EH (cell line): ENCODE data around the gene TAF8.

Source experiments
- DNase-seq: peaks from one replicate; pipeline ENCODE4 v3.0.0-alpha.2; 2015; ENCODE audit warnings: low read depth

TAF8 gene

DNA sequence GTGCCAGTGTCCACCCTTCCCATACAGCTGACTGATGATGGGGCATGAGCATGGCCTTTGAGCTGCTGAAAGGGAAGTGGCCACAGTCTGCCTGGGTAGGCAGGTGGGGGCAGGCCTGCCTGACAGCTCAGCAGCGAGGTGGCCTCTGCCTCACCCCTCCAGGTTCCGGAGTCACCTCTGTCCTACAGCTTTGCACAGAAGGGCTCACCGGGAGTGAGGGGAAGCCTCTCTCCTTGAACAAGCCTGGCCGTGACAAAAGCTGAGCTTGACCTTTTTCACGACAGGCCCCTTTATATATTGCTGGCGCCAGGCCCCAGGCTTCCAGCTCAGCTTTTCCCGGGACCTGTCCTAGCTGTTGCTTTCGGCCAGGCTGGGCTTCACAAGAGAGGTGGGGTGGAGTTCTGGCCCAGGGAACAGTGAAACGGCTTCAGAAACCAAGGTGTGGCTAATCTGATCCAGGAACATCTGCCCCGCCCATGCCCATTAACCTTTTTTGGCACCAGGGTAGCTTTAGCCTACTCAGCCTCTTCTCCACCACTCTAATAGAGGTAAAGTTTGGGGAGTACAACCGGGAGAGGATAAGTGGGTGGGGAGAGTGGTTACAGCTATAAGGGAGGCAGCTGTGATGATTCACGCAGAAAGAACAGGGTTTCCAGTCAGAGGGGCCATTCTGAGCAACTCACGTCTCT is 49.2 kb downstream of the TAF8 start:
- DNase-seq, result peak; percentile 46

DNA sequence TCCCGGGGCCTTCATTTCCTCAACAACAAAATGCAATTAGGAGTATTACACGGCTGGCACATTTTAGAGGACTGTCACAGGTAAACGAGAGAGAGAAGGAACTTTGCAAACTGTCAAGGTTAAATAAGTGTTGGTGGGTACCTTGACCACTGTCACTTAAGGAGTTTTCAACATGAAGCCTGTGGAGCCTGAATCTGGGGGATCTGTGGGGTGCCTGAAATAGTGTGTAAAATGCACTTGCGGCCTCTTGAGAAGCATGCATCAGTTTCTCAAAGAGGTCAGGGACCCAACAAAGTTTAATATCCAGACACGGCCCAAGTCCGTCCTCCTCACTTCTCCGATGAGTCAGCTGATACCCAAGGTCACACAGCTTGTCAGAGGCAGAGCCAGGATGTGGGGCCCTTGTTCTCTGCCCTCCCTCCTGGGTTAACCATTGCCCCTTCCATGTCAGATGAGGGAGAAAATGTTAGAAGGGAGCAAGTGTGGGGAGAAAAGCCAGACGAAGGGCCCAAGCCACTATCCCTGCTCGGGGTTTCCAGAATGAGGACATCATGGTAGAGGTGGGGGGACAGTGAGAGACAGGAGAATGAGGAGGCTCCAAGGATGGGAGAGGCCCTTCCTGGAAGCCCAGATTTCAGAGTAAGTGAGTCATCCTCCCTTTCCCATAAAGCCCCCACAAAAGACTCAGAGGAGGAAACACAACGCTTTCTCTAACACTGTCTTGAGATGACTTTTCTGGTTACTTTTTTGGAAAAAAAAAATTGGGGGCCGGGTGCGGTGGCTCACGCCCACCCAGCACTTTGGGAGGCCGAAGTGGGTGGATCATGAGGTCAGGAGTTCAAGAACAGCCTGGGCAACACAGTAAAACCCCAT is 49.9 kb downstream of the TAF8 start:
- DNase-seq, result peak; percentile 65

DNA sequence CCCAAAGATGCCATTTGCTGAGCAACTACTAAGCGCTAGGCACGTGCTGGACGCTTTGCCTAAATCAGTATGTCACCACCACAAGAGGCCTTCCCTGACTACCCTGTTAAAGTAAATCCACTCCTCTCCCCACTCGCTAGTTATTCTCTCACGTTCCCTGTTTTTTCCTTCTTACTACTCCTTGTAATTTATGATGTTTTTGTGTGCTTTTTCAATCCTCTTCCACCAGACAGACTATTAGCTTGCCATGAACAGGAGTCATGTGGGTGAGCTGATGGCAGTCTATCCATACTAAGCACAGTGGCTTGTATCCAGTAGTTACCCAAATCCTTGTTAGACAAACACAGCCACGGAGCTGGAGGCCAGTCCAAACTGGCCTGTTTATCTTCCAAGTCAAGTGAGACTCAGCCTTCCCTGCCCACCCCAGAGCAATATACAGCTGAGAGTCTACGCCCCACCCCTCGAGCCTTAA is 50.9 kb downstream of the TAF8 start:
- DNase-seq, result no peak

DNA sequence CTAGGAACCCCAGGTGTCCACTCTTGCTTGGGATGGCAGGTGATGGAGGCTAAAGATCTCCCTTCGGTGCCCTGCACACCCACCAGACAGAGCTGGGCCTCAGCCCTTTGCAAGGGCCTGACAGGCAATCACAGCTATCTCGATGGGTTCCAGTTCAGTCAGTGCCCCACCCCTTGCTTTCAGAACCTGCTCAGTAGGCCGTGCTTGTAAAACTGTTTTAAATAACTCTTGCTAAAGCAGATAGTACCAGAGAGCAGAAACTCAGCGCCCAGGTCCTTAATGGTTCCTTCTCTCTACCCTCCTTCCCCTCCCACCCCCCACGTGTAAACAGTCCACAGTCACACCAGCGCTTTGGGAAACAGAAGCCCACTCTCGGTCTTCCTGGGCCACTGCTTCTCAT is 52.9 kb downstream of the TAF8 start:
- DNase-seq, result no peak

DNA sequence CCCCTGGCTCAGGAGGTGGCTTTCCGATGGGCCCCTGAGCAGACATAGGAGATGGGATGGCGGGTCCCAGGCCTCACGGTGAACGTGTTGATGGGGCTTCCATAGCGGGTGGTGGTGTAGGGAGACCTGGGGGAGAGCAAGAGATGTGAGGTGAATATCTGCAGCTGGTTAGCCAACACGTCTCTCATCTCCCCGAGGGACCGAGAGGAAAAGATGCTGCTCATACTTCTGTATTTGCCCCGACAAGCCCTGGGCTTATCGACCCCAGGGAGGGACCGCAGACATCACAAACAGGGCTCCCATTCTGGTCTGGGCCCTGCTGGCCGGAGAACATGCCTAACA is 53.4 kb downstream of the TAF8 start:
- no peak for DNase-seq

DNA sequence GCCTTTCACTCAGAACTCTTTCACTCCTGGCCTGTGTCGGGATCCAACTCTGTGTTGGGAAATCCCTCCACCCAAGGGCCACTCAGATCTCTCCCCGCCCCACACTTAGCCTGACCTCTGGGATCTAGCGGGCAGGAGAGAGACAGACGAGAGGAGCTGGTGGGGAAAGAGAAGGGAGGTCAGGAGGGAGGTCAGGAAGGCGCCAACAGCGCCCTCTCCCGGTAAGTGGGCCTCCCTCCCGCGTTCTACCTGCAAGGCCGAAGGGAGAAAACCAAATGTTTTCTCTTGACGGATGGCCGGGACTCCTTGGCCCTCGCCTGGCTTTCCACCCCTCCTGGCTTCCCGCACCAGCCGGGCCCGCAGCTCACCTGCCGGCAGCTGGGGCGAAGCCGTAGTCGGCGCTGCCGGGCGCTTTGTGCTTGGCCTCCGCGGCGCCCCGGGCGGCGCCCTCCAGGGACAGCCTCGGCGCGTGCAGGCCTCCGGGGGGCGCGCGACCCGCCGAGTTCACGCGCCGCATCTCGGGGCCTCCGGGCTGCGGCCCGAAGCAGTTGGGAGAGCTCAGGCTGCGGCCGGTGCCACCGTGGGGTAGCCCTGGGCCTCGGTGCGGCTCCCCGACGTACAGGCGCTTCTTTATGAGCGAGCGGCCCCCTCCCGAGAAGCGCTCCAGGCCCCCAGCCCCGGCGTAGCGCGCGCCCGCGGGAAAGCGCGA is 53.9 kb downstream of the TAF8 start:
- peak; percentile 23 for DNase-seq

DNA sequence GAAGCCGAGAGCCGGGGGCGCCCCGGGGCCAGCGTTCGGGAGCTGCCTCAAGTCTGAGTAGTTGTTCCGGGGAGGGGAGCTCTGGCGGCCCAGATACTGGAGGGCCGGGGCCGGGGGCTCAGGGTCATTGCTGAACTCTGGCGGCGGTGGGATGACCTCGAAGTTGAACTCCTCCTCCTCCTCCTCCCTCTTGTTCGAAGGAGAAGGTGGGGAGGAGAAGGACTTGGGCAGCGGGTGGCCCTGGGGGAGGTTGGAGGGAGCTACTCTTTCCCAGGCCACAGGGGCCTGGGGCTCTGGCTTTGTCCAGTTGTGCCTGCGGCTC is 54.4 kb downstream of the TAF8 start:
- DNase-seq, result no peak

DNA sequence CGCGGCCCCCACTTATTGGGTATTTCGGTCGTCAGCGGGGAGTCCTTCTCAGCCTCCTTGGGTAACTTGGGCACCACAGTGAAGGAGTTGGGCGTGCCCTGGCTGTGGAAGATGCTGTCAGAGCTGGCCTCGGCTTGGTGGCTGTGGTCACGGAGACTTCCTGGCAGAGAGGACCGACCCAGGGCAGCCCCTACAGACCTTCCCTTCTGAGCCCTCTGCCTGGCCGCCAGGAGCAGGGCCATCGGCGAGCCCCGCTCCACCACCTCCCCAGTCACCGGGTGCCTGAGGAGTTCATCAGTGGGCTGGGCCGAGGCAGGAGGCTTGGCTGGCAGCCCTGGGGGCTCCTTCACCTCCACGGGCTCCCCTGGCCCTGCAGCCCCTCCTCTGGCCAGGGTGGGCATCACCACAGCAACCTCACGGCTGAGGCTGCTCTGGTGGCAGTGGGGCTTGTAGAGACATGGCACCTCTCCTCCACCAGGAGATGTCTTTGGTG is 54.9 kb downstream of the TAF8 start:
- no peak for DNase-seq

DNA sequence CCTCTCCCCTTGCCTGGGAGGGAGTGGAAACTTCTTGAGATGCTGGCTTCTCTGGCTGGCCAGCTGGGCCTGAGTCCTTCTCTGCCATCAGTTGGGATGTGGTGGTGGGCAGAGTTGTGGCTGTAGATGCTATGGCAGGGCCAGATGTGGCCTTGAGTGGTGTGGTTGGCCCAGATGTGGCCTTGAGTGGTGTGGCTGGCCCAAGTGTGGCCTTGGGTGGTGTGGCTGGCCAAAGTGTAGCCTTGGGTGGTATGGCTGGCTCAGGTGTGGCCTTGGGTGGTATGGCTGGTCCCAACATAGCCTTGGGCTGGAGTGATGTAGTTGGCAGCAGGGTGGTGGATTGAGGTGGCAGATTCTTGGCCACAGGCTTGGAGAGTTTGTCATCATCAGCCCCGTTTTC is 55.4 kb downstream of the TAF8 start:
- DNase-seq, result no peak

DNA sequence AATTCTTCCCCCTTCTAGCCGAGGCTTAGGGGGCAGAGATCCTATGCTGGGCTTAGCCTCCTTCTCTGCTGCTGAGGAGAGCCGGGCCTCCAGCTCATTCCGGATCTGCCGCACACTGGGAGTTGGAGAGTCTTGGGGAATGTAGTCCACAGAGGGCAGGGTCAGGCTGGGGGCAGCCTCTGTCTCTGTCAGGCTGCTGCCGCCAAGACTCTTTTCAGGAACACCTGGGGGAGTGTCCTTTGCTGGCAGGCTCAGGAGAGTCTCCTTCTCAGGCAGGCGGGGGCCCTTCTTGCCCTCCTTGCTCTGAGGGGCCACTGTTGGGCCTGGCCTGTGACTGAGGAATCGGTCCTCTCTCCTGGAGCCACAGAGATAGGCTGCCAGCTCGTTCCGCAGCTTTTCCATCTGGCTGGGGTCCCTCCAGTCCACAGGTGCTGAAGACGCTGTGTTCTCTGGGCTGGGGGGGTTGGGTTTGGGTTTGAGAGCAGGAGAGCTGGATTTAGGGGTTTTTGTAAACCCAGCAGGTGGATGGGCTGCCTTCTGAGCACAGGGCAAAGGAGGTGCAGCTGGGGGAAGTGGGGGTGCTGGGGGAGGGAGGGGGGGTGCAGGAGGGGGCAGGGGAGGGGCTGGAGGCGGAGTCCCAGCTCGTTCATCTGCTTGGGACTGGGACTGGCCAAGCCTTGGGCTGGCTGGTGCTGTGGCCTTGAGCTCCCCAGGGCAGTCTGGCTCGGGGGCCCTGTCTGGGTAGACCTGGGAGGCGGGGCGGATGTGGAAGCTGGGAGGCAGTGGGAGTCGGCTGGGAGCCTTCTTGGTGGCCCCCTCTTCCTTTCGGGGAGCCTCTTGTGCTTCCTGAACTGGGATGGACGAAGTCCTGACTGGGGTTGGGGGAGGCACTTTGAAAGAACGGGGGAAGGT is 56.0 kb downstream of the TAF8 start:
- no peak for DNase-seq

DNA sequence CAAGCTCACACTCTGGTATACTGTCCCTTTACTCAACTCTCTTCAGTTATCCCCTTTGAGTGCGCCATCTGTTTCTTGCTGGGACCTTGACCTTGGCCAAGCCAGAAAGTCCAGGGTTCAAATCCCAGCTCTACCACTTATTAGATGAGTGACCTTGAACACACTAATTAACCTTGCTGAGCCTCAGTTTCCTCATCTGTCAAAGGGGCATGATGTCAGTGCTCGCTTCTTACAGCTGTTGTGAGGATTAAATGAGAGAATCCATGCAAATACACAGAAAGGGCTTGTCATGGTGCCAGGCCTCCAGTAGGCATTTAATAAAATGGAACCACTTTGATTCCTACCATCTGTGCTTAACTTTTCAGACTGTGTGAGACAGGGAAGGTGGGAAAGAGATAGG is 57.7 kb downstream of the TAF8 start:
- no peak for DNase-seq

DNA sequence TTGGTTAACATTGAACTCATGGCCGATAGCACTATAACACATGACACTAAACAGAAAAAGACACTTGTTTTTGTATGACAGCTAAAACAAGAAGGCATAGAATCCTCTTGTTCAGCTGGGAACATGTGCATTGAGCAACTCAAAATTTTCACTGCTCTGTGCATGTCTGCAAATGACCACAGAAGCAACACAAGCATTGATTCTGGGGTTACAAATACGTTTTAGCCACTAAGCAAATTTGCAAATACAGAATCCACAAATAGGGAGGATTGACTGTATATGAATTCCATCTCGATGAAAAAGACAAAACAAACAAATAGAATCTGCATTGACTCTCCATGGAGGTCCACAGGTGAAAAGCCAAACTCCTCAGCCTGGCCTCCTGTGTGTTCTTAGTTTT is 60.4 kb downstream of the TAF8 start:
- no peak for DNase-seq

DNA sequence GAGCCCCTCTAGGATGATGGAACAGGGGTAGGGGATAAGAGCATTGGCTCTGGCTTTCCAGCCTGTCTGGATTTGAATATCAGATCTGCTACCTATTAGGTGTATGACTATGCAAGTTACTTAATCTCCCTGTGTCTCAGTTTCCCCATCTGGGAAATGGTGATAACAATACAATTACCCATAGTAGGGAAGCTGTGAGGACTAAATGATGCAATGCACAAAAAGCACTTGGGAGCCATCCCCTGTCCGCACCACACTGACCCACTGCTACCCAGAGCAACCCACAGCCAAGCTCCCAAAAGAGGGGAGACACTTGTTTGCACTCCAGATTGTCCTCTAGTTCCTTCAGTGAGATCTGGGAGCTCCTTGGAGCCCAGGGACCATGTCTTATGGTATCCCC is 62.0 kb downstream of the TAF8 start:
- DNase-seq, result no peak

DNA sequence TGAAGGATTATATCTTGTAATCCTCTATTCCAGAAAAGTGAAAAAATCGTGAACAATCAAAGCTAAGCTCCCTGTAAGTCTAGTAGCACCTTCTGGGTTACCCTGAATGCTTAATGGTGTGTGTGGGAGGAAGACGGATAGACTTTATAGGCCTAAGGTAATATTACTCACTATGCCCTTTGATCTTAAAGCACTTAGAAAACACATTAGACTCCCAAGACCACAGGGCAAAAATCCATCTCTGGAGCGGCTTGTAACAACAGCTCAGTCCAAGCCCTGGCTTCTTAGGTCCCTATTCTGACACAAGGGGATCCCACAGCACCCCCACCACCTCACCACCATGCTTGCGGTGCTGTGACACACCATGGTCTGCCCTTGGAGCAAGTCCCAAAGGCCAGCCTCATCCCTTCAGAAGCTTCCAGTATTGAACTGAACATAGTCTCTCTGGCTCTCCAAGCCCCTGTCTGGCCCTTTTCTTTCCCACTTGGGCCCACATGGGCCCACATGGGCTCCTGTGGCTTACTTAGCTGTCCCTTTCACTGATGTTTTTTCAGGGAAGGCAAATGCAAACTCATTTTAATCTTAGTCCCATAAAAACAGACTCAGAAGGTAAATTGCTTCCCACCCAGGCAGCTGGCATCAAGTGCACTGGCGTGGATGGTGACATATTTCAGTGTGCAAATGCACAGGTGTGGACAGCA is 63.8 kb downstream of the TAF8 start:
- DNase-seq, result no peak

DNA sequence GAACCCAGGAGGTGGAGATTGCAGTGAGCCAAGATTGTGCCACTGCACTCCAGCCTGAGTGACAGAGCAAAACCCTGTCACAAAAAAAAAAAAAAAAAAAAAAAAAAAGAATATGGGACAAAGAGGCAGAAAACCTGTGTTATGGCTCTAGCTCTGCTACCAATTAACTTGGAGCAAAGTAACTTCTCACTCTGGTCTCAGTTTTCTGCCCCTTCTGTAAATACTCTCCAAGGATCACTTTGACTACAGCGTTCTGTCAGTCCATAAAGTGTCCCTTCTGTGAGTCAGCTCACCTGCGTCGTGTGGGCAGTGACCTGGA is 67.5 kb downstream of the TAF8 start:
- DNase-seq, result no peak

DNA sequence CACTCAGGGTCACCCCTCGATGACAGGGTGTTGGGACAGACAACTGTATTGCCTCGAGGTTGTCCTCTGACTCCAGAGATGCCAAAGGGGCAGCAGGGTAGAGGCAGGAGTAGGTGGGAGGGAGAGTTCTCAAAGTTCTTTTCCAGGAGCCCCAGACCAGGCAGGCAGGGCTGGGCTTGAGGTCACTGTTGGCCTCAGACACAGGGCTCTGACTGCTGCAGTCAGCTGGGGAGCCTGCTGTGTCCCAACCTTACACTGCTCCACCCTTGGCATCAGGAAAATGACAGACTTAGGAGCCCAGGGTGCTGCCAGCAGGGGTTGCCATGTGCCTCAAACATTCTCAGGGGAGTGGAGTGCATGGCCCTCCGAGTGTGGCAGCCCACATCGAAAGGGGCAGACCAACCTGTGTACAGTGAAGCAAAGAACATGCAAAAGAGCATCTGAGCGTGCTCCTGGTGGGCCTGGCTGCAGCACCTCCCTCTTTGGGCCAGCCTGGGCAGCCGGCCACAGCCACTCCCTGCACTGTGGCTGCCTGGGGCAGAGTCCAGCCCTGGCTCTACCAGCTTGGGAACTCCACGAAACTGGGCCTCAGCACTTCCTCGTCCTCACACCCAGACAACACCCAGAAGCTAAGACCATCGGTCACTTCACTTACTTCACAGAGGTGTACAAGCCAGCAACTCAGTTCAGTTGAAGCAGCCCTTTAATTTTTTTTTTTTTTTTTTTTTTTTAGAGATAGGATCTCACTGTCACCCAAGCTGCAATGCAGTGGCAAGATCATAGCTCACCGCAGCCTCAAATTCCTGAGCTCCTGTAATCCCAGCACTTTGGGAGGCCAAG is 68.1 kb downstream of the TAF8 start:
- DNase-seq, result peak; percentile 55

DNA sequence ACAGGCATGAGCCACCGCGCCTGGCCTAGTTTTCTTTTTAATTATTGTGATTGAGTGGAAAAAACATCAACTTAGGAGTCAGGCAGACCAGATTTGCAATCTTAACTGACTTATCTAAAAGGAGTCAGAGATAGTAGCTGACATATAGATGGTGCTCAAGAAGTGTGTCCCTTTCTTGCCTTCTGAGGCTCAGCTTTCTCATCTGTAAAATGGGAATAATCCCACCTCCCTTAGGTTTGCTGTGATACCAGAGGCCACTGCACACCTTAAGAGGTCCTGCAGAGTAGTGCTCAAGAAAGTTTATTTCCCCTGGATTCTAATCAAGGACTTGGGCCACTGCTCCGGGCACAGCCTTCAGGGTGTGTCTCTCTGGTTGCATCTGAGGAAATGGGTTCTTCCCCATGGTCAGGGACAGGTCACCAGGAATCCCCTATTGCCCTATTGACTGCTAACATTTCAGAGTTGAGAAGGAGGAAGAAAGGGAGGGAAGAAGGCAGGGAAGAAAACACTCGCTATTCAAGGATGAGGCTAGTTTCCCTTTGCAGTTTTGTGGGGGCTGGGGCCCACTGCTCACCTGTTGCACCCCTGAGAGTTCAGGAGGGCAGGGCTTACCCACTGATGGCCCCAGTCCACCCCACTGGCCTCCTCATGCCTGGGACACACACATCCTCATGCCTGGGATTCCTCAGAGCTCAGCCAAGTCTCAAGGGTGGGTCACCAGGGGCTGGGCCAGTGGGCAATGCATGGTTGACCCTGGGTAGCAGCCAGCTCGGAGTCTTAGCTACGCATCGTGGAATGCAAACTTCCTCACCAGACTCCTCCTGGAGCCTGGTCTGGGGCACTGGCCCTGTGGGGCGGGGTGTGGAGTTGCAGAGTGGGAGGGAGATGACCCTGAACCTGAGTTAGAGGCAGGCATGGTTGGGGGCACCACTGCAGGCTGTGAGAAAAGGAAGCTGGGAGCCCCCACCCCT is 70.9 kb downstream of the TAF8 start:
- DNase-seq, result peak; percentile 70

DNA sequence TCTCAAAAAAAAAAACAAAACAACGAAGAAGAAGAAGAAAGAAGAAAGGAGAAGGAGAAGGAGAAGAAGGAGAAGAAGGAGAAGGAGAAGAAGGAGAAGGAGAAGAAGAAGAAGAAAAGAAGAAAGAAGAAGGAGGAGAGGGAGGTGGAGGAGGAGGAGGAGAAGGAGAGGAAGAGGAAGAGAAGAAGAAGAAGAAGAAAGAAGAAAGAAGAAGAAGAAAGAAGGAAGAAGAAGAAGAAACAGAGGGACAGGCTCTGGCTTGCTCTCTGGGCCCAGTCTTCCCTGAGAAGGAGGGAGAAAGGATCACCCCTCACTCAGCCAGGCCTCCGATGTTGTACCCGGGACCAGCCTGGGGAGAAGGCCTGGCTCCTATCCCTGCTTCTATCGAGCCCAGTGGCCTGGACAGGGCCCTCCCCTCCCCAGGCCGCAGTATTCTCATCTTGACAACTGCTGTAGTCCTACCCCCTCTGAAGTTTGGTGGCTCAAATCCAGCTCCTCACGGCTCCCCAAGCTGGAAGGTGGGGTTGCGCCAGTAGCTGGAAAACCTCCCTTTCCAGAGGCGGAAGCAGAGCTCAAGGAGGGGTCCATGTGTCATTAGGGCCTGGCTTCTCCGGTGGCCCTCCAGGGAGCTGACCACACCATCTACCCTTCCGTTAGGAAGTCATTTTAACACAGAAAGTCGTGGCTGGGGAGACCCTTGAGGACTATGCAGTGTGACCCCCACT is 73.2 kb downstream of the TAF8 start:
- DNase-seq, result no peak
